HG03521 (cell line): ENCODE measurements around the gene RNF182.
"Not testable (repeated sequence)": the region's sequence is repeated elsewhere in the genome, so short reads cannot be mapped to it uniquely, and the experiment has no call there.

Experiments used
- ATAC-seq: cut with Tn5 transposase; IDR thresholded peaks from one replicate; pipeline ENCODE4 v1.9.1; 2021; ENCODE audit warnings: mild to moderate bottlenecking, moderate library complexity; ENCODE audit not compliant: unreplicated experiment

The RNF182 gene

DNA sequence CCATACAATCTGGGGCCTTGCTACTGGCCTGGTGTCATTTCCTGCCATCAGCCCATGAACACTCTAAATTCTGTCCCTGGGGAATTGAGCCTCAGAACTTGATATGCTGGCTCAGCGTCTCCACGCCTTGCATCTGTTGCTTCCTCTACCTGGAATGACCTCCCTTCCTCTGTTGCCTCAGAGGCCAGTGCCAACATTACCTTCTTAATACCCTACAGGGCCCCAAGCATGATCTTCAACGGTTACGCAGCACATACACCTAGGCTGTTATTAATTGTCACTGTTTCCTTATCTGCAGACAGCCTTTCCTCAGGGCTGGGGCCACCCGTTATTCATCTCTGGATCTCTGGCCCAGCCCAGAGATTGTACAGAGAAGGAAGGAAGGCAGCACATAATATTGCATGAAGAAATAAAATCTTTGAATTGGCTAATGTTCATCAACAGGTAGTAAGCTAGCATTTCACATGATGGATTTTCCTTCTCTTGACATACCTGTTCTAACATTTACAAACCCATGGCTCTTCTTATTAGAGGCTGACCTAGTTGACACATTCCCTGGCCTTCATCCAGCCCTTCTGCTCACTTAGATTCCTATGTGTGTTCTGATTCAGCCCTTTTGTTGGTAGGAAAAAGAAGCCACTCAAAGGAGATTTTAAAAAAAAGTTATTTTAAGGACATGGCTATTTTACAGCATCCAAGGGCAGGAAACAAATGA is 8.4 kb upstream of the RNF182 start:
- no peak for ATAC-seq

DNA sequence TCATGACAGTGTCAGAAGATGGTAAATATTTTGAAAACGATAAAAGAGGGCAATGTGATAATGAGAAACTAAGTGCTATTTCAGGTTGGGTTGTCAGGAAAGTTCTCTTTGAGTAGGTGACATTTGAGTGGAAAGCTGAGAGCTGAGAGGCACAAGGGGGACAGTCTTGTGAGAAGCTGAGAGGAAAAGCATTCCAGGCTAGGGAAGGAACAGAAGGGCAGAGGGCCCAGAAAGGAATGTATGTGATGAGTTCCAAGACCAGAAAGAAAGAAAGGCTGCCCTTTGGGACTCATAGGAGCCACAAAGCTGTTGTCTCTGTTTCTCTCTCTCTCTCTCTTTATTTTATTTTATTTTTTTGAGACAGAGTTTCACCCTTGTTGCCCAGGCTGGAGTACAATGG is 7.6 kb upstream of the RNF182 start:
- no peak for ATAC-seq

- no peak for ATAC-seq
These were observed 6.0 kb upstream of the RNF182 start for GRCh38 chr6:13918686-13919250.

GRCh38 chr6:13919861-13920260 is 4.9 kb upstream of the RNF182 start:
- no peak for ATAC-seq

DNA sequence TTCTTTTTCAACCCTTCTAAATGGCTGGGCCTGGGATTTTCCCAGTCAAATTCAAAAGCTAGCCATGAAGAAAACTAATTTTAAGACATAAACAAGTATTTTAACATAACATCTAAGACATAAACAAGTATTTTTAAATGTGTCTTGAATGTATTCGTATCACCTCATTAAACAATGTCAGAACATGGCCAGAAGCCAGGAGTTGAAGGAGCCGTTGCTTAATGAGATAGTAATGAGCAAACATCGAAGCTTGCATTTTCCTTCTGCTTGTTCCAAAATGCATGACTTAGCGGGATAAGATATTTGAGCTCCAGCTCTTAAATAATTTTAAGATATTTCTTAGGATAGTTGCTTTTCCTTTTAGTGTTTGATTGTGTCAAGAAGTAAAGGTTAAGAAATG is 4.2 kb upstream of the RNF182 start:
- no peak for ATAC-seq

GRCh38 chr6:13922750-13923149 is 2.0 kb upstream of the RNF182 start:
- ATAC-seq = no peak

- ATAC-seq = no peak
These were observed 1.1 kb upstream of the RNF182 start for GRCh38 chr6:13923527-13924145.

GRCh38 chr6:13924146-13924948 is 405 bp upstream of the RNF182 start:
- ATAC-seq = no peak

- ATAC-seq = no peak
These were observed 1.6 kb downstream of the RNF182 start for GRCh38 chr6:13926378-13926777.

- ATAC-seq = no peak
These were observed 2.5 kb downstream of the RNF182 start for GRCh38 chr6:13927203-13927602.

DNA sequence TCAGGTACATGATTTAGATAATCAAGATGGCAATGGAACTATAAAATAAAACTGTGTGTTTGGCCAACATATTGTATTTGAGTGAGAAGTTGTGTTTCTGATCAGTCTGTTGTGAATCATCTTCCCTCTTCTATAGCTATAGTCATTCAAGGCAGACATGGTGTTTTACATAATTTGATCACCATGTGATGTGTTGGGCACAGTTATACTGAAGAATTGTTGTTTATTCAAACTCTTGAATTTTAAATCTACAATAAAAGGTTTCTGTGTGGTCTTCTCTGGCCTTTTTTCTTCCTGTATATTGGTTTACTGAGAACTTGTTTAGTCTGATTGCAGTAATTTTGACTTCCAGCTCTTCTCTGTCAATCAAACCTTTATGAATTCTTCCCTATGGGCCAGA is 4.4 kb downstream of the RNF182 start:
- ATAC-seq = no peak

- no peak for ATAC-seq
These were observed 7.1 kb downstream of the RNF182 start for GRCh38 chr6:13931797-13932402.

GRCh38 chr6:13932785-13933184 is 8.0 kb downstream of the RNF182 start:
- ATAC-seq = no peak

DNA sequence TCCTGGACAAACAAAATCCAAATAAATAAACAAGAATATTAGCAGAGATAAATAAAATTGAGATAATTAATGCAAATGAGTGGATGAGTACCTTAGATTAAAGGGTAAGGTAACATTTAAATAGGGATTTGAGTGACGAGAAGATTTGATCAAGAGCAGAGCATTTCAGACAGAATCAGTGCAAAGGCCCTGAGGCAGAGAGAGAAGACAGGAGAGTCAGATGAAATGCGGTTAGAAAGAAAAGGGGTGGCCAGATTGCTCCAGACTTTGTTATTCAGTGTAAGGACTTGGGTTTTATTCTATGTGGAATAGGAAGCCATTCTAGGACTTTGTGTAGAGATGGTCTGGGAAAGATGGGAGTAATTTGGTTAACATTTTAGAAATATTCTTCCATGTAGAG is 10.0 kb downstream of the RNF182 start:
- ATAC-seq = no peak

DNA sequence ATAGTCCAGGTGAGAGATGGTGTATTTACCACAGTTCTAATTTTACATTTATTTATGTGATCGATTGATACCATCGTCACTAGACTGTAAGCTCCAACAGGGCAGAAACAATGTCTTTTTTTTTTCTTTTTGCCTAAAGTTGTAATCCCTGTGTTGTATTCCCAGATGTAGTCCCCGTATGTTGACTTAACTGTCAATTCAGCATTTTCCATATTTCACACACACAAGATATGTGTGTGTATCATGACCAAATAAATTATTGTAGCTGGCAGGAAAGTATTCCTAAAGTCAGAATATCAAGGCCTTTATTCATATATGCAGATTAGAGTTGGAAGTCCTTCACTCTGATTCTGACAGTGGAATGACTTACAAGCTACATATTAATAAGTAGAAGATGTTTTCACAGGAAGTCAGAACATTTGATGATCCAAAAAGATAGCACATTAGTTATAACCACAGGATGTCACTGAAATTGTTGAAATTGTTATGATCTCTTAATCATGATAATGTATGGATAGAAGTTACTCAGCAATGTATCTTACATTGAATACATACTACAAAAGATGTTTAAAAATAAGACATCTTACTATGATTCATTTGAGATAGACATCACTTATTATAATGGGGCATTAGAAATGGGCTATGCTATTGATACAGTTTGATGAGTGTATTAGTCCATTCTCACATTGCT is 10.6 kb downstream of the RNF182 start:
- no peak for ATAC-seq

DNA sequence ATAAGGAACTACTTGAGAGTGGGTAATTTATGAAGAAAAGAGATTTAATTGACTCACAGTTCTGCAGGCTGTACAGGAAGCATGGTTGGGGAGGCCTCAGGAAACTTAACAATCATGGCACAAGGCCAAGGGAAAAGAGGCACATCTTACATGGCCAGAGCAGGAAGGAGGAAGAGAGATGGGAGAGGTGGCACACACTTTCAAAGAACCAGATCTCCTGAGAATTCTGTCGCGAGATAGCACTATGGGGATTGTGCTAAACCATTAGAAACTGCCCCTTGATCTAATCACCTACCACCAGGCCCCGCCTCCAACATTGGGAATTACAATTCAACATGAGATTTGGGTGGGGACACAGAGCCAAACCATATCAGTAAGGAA is 11.1 kb downstream of the RNF182 start:
- not testable (repeated sequence) for ATAC-seq

DNA sequence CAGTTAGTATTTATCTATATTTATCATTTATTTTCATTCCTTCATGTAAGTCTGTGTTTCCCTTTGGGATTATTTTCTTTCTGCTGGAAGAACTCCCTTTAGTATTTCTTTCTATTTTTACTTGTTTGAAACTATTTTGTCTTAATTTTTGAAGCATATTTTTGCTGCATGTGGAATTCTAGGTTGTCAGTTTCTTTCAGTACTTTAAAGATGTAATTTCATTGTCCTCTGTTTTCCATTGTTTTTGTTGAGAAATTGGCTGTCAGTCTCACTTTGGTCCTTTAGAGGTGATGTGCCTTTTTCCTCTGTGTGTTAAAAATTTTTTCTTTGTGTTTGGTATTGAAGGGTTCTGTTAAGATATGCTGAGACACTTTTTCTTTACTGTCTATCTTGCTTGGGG is 17.1 kb downstream of the RNF182 start:
- no peak for ATAC-seq

DNA sequence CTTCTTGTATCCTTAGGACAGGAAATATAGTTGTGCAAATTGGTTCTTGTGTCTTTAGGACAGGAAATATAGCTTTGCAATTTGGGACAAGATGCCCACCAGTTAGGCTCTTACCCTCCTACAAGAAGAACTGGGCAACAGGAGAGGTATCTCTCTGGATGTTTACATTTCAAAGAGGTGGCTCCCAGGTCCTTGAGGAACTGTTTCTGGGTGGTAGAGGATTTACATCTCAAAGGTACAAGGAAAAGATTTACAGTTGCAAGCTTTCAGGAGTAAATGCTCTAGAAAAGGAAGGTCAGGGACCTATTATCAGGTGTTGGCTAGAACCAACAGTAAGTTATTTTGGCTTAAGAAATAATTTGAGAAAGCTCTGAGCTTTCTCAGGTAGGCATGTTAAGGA is 19.2 kb downstream of the RNF182 start:
- no peak for ATAC-seq

GRCh38 chr6:13946506-13946905 is 21.8 kb downstream of the RNF182 start:
- ATAC-seq = no peak

DNA sequence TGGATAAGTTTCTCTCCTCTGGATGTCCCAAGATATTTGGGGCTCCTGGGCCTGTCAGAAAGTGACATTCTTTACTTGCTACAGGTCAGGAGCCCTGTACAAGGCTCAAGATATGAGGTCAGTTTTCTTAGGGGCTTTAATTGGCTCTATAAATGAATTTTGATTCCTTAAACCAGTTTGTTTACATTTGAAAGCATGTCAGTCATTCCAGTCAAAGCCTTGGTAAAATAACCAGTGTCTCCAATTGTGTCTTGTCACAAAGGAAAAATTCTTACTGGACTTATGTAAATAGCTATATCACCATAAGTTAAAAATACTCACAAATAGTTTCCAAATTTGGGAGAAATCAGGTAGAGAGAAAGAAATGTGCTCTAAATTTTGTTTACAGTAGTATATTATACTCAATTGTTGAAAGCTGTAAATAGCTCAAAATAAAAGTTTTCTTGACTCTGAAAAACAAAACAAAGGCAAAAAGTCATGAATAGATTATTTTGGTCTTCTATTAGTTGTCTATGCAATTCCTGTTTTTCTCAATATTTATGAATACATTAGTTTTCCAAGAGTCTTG is 22.9 kb downstream of the RNF182 start:
- ATAC-seq = no peak
